KBM-7 (cell line): ENCODE data around the gene SHISA6.

Experiments
- DNase-seq: peaks from one replicate; pipeline ENCODE4 v3.0.0-alpha.2; 2015
- in situ Hi-C: fragments of 300-500 bp; cut with MboI; formaldehyde crosslinking; loops from 2 replicates; pipeline ENCODE4 v1.14.3; 2020; ENCODE audit warnings: low sequenced_read_pairs, low pct_unique_long_range_greater_than_20kb, mixed read lengths

SHISA6 gene

GRCh38 chr17:11252146-11252545 lies 11.1 kb downstream of the SHISA6 start:
- DNase-seq: no peak
- in situ Hi-C loops: no loop called here

- no peak for DNase-seq
- in situ Hi-C loops: no loop called here
Observed at GRCh38 chr17:11256877-11257276, 15.9 kb downstream of the SHISA6 start.

- in situ Hi-C loops: no loop called here
- peak; percentile 47 for DNase-seq
Observed at GRCh38 chr17:11264183-11264871, 23.3 kb downstream of the SHISA6 start.

- DNase-seq: no peak
- in situ Hi-C loops: no loop called here
Observed at GRCh38 chr17:11267999-11268575, 27.1 kb downstream of the SHISA6 start.

GRCh38 chr17:11269210-11269609 lies 28.2 kb downstream of the SHISA6 start:
- DNase-seq: no peak
- in situ Hi-C loops: no loop called here

- in situ Hi-C loops: no loop called here
- DNase-seq: no peak
Observed at GRCh38 chr17:11272191-11272590, 31.2 kb downstream of the SHISA6 start.

- in situ Hi-C loops: no loop called here
- DNase-seq: no peak
Observed at GRCh38 chr17:11273596-11273995, 32.6 kb downstream of the SHISA6 start.

- in situ Hi-C loops: no loop called here
- no peak for DNase-seq
Observed at GRCh38 chr17:11274106-11274505, 33.1 kb downstream of the SHISA6 start.

GRCh38 chr17:11276486-11276885 lies 35.5 kb downstream of the SHISA6 start:
- in situ Hi-C loops: no loop called here
- no peak for DNase-seq

- in situ Hi-C loops: no loop called here
- no peak for DNase-seq
Observed at GRCh38 chr17:11278186-11278991, 37.4 kb downstream of the SHISA6 start.

GRCh38 chr17:11278992-11279270 lies 37.9 kb downstream of the SHISA6 start:
- no peak for DNase-seq
- in situ Hi-C loops: no loop called here

- in situ Hi-C loops: no loop called here
- DNase-seq: no peak
Observed at GRCh38 chr17:11279776-11280344, 38.8 kb downstream of the SHISA6 start.

- in situ Hi-C loops: no loop called here
- DNase-seq: no peak
Observed at GRCh38 chr17:11282586-11282985, 41.6 kb downstream of the SHISA6 start.

GRCh38 chr17:11284811-11285210 lies 43.8 kb downstream of the SHISA6 start:
- no peak for DNase-seq
- in situ Hi-C loops: no loop called here

- DNase-seq: no peak
- in situ Hi-C loops: no loop called here
Observed at GRCh38 chr17:11285946-11286345, 44.9 kb downstream of the SHISA6 start.

- no peak for DNase-seq
- in situ Hi-C loops: no loop called here
Observed at GRCh38 chr17:11287791-11288190, 46.8 kb downstream of the SHISA6 start.

GRCh38 chr17:11290814-11291213 lies 49.8 kb downstream of the SHISA6 start:
- no peak for DNase-seq
- in situ Hi-C loops: no loop called here

GRCh38 chr17:11292491-11292890 lies 51.5 kb downstream of the SHISA6 start:
- DNase-seq: no peak
- in situ Hi-C loops: no loop called here

- DNase-seq: no peak
- in situ Hi-C loops: no loop called here
Observed at GRCh38 chr17:11293480-11293879, 52.5 kb downstream of the SHISA6 start.

- DNase-seq: no peak
- in situ Hi-C loops: no loop called here
Observed at GRCh38 chr17:11294826-11295225, 53.8 kb downstream of the SHISA6 start.
